Cardiac atrium fibroblast (primary cell): ENCODE measurements around the gene TBCCD1. TPM values are rescaled to one million over a fixed set of nuclear protein-coding genes. Genes with fewer than 3 reads are reported as not detected.

Experiments used
- total RNA-seq: library from RNA; depleted of rRNA; stranded (reverse); fragments of >200 nt; gene quantifications from 2 replicates; pipeline ENCODE4 v1.2.3, GENCODE V29; 2015

The TBCCD1 gene, protein sequence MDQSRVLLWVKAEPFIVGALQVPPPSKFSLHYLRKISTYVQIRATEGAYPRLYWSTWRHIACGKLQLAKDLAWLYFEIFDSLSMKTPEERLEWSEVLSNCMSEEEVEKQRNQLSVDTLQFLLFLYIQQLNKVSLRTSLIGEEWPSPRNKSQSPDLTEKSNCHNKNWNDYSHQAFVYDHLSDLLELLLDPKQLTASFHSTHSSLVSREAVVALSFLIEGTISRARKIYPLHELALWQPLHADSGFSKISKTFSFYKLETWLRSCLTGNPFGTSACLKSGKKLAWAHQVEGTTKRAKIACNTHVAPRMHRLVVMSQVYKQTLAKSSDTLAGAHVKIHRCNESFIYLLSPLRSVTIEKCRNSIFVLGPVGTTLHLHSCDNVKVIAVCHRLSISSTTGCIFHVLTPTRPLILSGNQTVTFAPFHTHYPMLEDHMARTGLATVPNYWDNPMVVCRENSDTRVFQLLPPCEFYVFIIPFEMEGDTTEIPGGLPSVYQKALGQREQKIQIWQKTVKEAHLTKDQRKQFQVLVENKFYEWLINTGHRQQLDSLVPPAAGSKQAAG
- 11.6 and 15.7 TPM in 2 replicates for total RNA-seq

DNA sequence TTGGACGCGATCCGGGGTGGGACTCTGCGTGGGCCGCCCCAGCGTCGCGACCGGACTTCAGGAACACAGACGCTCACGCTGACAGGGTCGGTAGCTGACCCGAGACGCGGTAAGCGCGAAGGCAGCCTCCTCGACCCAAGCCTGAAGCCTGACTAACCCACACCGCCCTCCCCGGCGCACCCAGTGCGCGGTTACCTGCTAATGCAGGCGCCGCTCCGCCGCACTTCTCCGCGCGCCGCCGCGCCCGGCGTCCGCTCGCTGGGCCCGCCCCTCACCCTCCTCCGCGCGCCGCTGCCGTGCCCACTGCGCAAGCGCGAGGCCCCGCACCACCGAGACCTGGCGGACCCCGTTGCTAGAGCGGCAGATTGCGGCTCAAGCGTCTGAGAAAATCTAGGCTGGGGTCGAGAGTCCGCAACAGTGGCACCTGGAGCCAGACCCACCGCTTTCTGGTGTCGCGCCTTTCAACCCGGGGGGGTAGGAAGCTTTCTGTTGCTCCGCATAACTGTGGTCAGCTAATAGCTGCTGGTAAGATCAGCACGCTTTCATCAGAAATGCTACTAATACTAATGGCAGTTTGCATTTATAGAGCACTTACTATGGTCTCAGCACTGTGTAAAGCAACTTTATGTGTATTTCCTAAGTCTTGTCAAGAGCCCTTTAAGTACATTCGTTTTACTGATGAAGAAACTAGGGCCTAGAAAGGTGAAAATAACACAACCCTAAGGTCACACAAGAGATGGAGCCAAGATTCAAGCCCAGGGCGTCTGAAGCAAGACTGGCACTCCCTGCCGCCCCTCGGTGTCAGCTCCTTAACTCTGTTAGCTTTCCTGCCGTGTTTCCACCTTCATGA is at the start of gene TBCCD1:
TSS of gene TBCCD1 (minus strand) at position 268 of the 850 bp plus-strand sequence. CDS start 3,010 bp downstream, outside the sequence.

DNA sequence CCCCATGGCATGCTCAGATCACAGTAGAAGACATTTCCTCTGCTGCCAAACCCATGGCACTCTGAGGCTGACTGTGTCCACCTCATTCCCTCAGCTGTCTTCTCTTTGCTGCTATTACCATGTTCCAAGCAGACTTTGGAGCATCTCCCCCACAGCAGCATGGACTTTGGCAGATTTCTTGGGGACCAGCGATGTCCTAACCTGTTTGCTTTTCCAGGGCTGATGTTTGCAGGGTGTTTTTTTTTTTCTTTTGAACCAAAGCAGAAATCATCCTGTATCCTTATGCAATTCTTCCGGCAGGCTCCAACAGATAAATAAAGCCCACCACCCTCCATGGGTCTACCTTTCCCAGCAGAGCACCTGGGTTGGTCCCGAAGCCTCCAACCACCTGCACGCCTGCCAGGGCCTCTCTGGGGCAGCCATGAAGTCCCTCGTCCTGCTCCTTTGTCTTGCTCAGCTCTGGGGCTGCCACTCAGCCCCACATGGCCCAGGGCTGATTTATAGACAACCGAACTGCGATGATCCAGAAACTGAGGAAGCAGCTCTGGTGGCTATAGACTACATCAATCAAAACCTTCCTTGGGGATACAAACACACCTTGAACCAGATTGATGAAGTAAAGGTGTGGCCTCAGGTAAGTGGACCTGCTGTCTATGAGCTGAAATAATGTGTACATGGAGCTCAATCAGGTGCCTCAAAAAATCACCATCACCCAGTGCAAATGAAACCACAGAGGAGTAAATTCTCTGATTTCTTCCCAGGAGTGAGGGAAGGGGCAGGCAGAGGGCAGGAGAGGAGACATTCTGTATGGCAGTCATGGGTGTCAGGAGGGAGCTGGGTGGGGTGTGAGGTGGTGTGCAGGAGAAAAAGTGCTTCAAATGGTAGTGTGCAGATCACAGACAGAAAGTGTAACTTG is 45.8 kb upstream of the TBCCD1 start, which contains the start of gene AHSG:
TSS of gene AHSG (plus strand) at position 340 of the 916 bp plus-strand sequence. CDS start at position 422, 82 bp downstream.

DNA sequence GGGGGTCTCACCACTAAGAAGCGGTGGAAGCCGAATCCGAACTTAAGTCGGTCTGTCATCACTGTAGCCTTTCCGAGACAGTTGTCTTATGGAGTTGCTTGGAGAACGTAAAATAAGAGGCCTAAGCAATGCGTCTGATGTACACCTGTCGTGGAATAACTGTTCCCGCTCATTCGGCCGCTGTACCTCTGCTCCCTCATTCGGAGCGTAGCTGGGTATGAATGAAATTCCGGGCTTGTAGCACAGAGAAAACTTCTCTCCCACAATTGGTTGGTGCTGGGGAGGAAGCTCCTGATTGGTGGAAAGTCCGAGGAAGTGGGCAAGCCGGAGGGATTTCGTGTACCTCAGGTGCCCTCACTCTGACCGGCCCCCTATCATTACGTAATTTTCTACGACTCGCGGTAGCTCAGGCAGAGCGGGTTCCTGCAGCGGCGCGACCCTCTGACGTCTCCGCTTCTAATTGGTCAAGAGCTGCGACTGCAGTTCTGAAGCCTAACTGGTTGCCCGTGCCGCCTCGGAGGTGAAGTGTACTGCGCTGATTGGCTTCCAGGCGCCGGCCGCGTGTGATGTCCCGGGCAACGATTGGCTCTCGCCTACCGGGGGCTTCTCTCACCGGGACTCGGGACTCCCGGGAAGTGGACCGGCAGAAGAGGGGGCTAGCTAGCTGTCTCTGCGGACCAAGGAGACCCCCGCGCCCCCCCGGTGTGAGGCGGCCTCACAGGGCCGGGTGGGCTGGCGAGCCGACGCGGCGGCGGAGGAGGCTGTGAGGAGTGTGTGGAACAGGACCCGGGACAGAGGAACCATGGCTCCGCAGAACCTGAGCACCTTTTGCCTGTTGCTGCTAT is 3.2 kb upstream of the TBCCD1 start, which contains the start of gene DNAJB11:
TSS of gene DNAJB11 (plus strand) at position 625 of the 845 bp plus-strand sequence. CDS start at position 803, 178 bp downstream.

DNA sequence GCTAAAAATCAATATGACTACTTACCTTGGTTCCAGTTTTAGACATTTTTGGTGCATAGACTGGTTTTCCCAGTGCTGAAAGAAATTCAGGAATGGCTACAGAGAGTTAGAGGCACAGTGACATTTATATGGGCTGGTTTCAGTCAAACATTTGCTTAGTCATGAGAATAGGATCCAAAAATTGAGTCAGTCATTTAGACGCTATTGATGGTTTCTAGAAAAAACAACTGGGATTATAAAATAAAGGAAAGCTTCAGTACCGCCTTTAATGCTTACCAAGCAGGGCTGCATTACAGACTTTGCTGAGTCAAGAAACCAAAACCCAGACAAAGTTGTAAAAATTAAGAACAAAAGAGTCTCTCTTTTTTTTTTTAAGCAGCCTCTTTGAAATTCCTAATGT is 22.9 kb downstream of the TBCCD1 start, which contains the start of gene CRYGS:
TSS of gene CRYGS (minus strand) at position 100 of the 400 bp plus-strand sequence. CDS start at position 46, 54 bp downstream.

Other genes starting within 250 kb of the TBCCD1 start
- 0.16 and 0.72 TPM in 2 replicates for gene DGKG, start 205.1 kb downstream of the TBCCD1 start, total RNA-seq
- gene CRYGS, start 23.0 kb downstream of the TBCCD1 start, total RNA-seq = 0.65 and 1.1 TPM in 2 replicates
- 59.5 and 63.9 TPM in 2 replicates for gene DNAJB11, start 3.4 kb upstream of the TBCCD1 start, total RNA-seq
- not detected in 2 replicates for gene AHSG, start 45.7 kb upstream of the TBCCD1 start, total RNA-seq
- gene FETUB, start 73.1 kb upstream of the TBCCD1 start, total RNA-seq = not detected in 2 replicates
- gene HRG, start 98.7 kb upstream of the TBCCD1 start, total RNA-seq = not detected in 2 replicates
- not detected in 2 replicates for gene KNG1, start 150.0 kb upstream of the TBCCD1 start, total RNA-seq
- 240 and 273 TPM in 2 replicates for gene EIF4A2, start 216.2 kb upstream of the TBCCD1 start, total RNA-seq
- gene RFC4, start 239.1 kb upstream of the TBCCD1 start, total RNA-seq = 25.6 and 30.1 TPM in 2 replicates